Ishikawa (cell line): ENCODE measurements around the gene STH.

Experiments
- EP300 ChIP-seq: IDR thresholded peaks from 2 replicates; pipeline ENCODE4 v1.6.1; 2012; ENCODE audit warnings: borderline replicate concordance
- RAD21 ChIP-seq: IDR thresholded peaks from 2 replicates; pipeline ENCODE4 v1.6.1; 2012; ENCODE audit warnings: low read depth
- TCF12 ChIP-seq: IDR thresholded peaks from 2 replicates; pipeline ENCODE4 v1.6.1; 2012; ENCODE audit warnings: low read depth
- TEAD4 ChIP-seq: IDR thresholded peaks from 2 replicates; pipeline ENCODE4 v1.6.1; 2012

- TF ChIP-seq RAD21 (no peak), EP300 (no peak), TCF12 (no peak), TEAD4 (no peak)
Observed at GRCh38 chr17:45983614-45984310, 15.3 kb upstream of the STH start.
